H9 (cell line): ENCODE measurements around the gene GDPD2. TPM values are rescaled to one million over a fixed set of nuclear protein-coding genes. Genes with fewer than 3 reads are reported as not detected.

Source experiments
- DNase-seq: peaks from one replicate; pipeline ENCODE4 v3.0.0-alpha.2; 2017
- H2AFZ ChIP-seq: one replicate; pipeline ENCODE4 v1.6.1; 2013; ENCODE audit warnings: mild to moderate bottlenecking, low read length, control low read depth, moderate library complexity
- H2AK5ac ChIP-seq: 2 replicates; pipeline ENCODE4 v1.6.1; 2013; ENCODE audit warnings: low read length, control low read depth, mixed read lengths; ENCODE audit not compliant: insufficient read length
- H2BK120ac ChIP-seq: one replicate; pipeline ENCODE4 v1.6.1; 2013; ENCODE audit warnings: low read depth, mild to moderate bottlenecking, low read length, control low read depth, inconsistent platforms; ENCODE audit not compliant: poor library complexity, severe bottlenecking
- H2BK12ac ChIP-seq: 2 replicates; pipeline ENCODE4 v1.6.1; 2013; ENCODE audit warnings: low read length, control low read depth, mixed read lengths, low read depth; ENCODE audit not compliant: insufficient read length
- H2BK15ac ChIP-seq: 2 replicates; pipeline ENCODE4 v1.6.1; 2013; ENCODE audit warnings: low read depth, low read length, control low read depth
- H2BK20ac ChIP-seq: one replicate; pipeline ENCODE4 v1.6.1; 2013; ENCODE audit warnings: low read depth, mild to moderate bottlenecking, low read length, control low read depth, inconsistent platforms; ENCODE audit not compliant: poor library complexity, severe bottlenecking
- H2BK5ac ChIP-seq: 2 replicates; pipeline ENCODE4 v1.6.1; 2013; ENCODE audit warnings: low read length, control low read depth, mixed read lengths; ENCODE audit not compliant: insufficient read length
- H3K14ac ChIP-seq: 2 replicates; pipeline ENCODE4 v1.6.1; 2013; ENCODE audit warnings: low read length, control low read depth; ENCODE audit not compliant: insufficient read depth
- H3K18ac ChIP-seq: 2 replicates; pipeline ENCODE4 v1.6.1; 2013; ENCODE audit warnings: low read depth, mild to moderate bottlenecking, mixed read lengths, low read length, control low read depth; ENCODE audit not compliant: insufficient read length
- H3K23ac ChIP-seq: 2 replicates; pipeline ENCODE4 v1.6.1; 2013; ENCODE audit warnings: low read length, control low read depth, mixed read lengths, low read depth; ENCODE audit not compliant: insufficient read length
- H3K23me2 ChIP-seq: 2 replicates; pipeline ENCODE4 v1.6.1; 2013; ENCODE audit warnings: low read depth, mild to moderate bottlenecking, mixed read lengths, low read length, control low read depth; ENCODE audit not compliant: insufficient read length, poor library complexity, severe bottlenecking
- H3K27ac ChIP-seq: 2 replicates; pipeline ENCODE4 v1.5.1; 2013; ENCODE audit warnings: low read length, control low read depth, mixed read lengths, low read depth; ENCODE audit not compliant: insufficient read length
- H3K27me3 ChIP-seq: 2 replicates; pipeline ENCODE4 v1.6.1; 2013; ENCODE audit warnings: low read length, control low read depth, inconsistent platforms; ENCODE audit not compliant: insufficient read depth
- H3K4ac ChIP-seq: 2 replicates; pipeline ENCODE4 v1.6.1; 2013; ENCODE audit warnings: low read depth, mild to moderate bottlenecking, control low read depth, inconsistent platforms, low read length, moderate library complexity
- H3K4me1 ChIP-seq: 2 replicates; pipeline ENCODE4 v1.6.1; 2013; ENCODE audit warnings: low read length, control low read depth, inconsistent platforms; ENCODE audit not compliant: insufficient read depth
- H3K4me2 ChIP-seq: 2 replicates; pipeline ENCODE4 v1.6.1; 2013; ENCODE audit warnings: low read length, control low read depth, mixed read lengths; ENCODE audit not compliant: insufficient read length, insufficient read depth
- H3K56ac ChIP-seq: 2 replicates; pipeline ENCODE4 v1.6.1; 2013; ENCODE audit warnings: low read depth, mild to moderate bottlenecking, mixed read lengths, low read length, control low read depth; ENCODE audit not compliant: insufficient read length
- H3K79me1 ChIP-seq: 2 replicates; pipeline ENCODE4 v1.6.1; 2013; ENCODE audit warnings: low read depth, mild to moderate bottlenecking, moderate library complexity, low read length, control low read depth, inconsistent platforms; ENCODE audit not compliant: insufficient read depth, poor library complexity, severe bottlenecking
- H3K79me2 ChIP-seq: 2 replicates; pipeline ENCODE4 v1.6.1; 2013; ENCODE audit warnings: low read length, control low read depth, inconsistent platforms; ENCODE audit not compliant: insufficient read depth
- H3K9ac ChIP-seq: 2 replicates; pipeline ENCODE4 v1.6.1; 2013; ENCODE audit warnings: low read length, control low read depth, mixed read lengths; ENCODE audit not compliant: insufficient read length; ENCODE audit errors: extremely low read depth
- H3K9me3 ChIP-seq: one replicate; pipeline ENCODE4 v1.6.1; 2013; ENCODE audit warnings: low read depth, low read length, inconsistent platforms; ENCODE audit not compliant: control insufficient read depth
- H3T11ph ChIP-seq: one replicate; pipeline ENCODE4 v1.6.1; 2013; ENCODE audit warnings: mild to moderate bottlenecking, low read length, control low read depth, inconsistent platforms
- H4K20me1 ChIP-seq: one replicate; pipeline ENCODE4 v1.6.1; 2013; ENCODE audit not compliant: control insufficient read depth, insufficient read length, insufficient read depth
- H4K5ac ChIP-seq: 2 replicates; pipeline ENCODE4 v1.6.1; 2013; ENCODE audit warnings: low read depth, mild to moderate bottlenecking, mixed read lengths, low read length, control low read depth; ENCODE audit not compliant: insufficient read length
- H4K8ac ChIP-seq: replicated peaks from 2 replicates; pipeline ENCODE4 v1.6.1; 2013; ENCODE audit warnings: low read length, control low read depth, mixed read lengths, low read depth; ENCODE audit not compliant: insufficient read length
- H4K91ac ChIP-seq: 2 replicates; pipeline ENCODE4 v1.6.1; 2013; ENCODE audit warnings: low read depth, mild to moderate bottlenecking, moderate library complexity, mixed read lengths, low read length, control low read depth; ENCODE audit not compliant: insufficient read length
- H3K27ac Mint-ChIP-seq, 3 experiments: 2 replicates in 2 of 3; 3 replicates in 1 of 3; pipeline ENCODE4 v1.8.0; 2020 to 2021; ENCODE audit warnings: mixed read lengths in 3 of 3, mild to moderate bottlenecking in 1 of 3, moderate library complexity in 1 of 3
- H3K27me3 Mint-ChIP-seq: 2 replicates; pipeline ENCODE4 v1.8.0; 2021; ENCODE audit warnings: low read depth, mild to moderate bottlenecking, moderate library complexity, mixed read lengths
- H3K36me3 Mint-ChIP-seq, 3 experiments: 2 replicates in 2 of 3; 3 replicates in 1 of 3; pipeline ENCODE4 v1.8.0; 2020 to 2021; ENCODE audit warnings: low read depth in 3 of 3, mixed read lengths in 3 of 3; ENCODE audit not compliant: insufficient read depth in 1 of 3
- H3K4me1 Mint-ChIP-seq, 2 experiments: 2 replicates each; pipeline ENCODE4 v1.8.0; 2020; ENCODE audit warnings: mixed read lengths in 2 of 2
- H3K4me3 Mint-ChIP-seq, 2 experiments: 2 replicates in 1 of 2; 3 replicates in 1 of 2; pipeline ENCODE4 v1.8.0; 2020 to 2021; ENCODE audit warnings: mild to moderate bottlenecking in 2 of 2, mixed read lengths in 2 of 2, moderate library complexity in 1 of 2
- H3K9me3 Mint-ChIP-seq, 2 experiments: 2 replicates in 1 of 2; 3 replicates in 1 of 2; pipeline ENCODE4 v1.8.0; 2020; ENCODE audit warnings: mild to moderate bottlenecking in 2 of 2, mixed read lengths in 2 of 2, moderate library complexity in 1 of 2
- WGBS: extraction: QIAGEN DNeasy Blood & Tissue Kit; methylation state at CpG from one replicate; pipeline ENCODE4 v1.1.7; 2013; ENCODE audit warnings: missing lambda C conversion rate, low lambda C conversion rate, mixed read lengths; ENCODE audit not compliant: insufficient read length; ENCODE audit errors: extremely low coverage; 5-methylcytosine and 5-hydroxymethylcytosine counted together
- total RNA-seq: library from RNA; stranded (reverse); gene quantifications from 2 replicates; pipeline ENCODE4 v1.2.1, GENCODE V29; 2021
- TF ChIP-seq, protein P1 (sequence below): fragments of 200-600 bp; sonication (generic); conservative IDR thresholded peaks from 3 replicates; pipeline ENCODE4 v1.8.0; 2021; ENCODE audit warnings: antibody characterized with exemption, mild to moderate bottlenecking

GDPD2 gene
- total RNA-seq, 1 experiment from 2014 or later, result 13.9 TPM

DNA sequence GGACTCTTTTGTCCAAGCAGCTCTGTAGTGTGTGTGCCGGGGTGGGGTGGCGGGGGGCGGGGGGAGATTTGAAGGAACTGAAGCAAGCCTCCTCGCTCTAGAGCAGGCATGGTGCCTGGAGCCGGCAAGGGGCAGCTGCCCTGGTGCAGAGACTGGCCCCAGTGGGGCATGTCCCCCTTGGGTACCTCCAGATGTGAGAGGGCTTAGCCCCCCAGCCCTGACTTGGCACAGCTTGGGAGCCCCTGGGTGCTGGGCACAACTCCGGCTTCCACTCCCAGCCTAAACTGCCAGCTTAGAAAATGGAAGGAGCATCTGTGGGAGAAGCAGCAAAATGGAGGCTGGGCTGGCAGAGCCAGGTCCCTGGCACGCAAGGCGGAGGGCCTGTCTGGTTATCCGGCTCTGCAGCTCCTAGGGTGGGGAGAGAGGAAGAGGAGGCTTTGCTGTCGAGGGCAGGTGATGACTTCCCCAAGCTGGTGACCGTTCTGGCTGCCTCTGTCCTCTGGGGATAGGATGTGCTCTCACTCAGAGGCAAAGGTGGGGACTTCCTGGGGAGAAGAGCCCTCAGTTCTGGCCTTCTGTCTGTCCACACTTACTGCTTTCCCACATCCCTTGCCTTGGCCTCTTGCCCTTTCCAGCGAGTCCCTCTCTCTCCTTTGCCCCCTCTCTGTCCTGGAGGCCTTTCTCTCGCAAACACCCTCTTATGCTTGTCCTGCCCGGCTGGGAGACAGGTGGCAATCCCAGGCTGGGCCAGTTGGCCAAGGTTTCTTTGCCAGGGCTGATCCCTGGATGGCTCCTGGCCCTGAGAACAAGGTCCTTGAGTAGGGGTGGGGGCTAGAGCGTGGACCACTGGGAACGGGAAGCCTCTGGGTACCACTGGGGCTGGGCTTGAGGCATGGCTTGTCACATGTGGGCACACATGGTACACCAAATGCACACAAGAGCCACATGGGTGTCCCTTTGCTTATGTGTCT, 23.6 kb downstream of the GDPD2 start:
- Histone ChIP-seq H3K79me1 (no peaks in the 10 kb centered on the region), H2BK15ac (no peak overlapping the region), H3T11ph (no peak overlapping the region), H2AK5ac (no peak overlapping the region), H3K9ac (no peak overlapping the region), H3K4me2 (no peak overlapping the region), H4K91ac (no peak overlapping the region), H3K79me2 (no peaks in the 10 kb centered on the region), H3K27ac (no peak overlapping the region), H2BK12ac (no peak overlapping the region), H2AFZ (no peak overlapping the region), H3K18ac (no peak overlapping the region), H2BK20ac (no peak overlapping the region), H3K14ac (no peak overlapping the region; the same call in 1 of the 2 replicates), H2BK120ac (no peak overlapping the region), H4K20me1 (no peaks in the 10 kb centered on the region), H4K8ac (no peak overlapping the region), H4K5ac (no peak overlapping the region), H3K56ac (no peak overlapping the region), H2BK5ac (no peak overlapping the region), H3K9me3 (peaks cover 67% of the 10 kb centered on the region), H3K23me2 (no peaks in the 10 kb centered on the region), H3K4me1 (no peaks in the 10 kb centered on the region), H3K23ac (no peak overlapping the region), H3K4ac (no peak overlapping the region), H3K27me3 (peaks cover 2% of the 10 kb centered on the region; the same call in 1 of the 2 replicates)
- TF ChIP-seq, protein P1, sequence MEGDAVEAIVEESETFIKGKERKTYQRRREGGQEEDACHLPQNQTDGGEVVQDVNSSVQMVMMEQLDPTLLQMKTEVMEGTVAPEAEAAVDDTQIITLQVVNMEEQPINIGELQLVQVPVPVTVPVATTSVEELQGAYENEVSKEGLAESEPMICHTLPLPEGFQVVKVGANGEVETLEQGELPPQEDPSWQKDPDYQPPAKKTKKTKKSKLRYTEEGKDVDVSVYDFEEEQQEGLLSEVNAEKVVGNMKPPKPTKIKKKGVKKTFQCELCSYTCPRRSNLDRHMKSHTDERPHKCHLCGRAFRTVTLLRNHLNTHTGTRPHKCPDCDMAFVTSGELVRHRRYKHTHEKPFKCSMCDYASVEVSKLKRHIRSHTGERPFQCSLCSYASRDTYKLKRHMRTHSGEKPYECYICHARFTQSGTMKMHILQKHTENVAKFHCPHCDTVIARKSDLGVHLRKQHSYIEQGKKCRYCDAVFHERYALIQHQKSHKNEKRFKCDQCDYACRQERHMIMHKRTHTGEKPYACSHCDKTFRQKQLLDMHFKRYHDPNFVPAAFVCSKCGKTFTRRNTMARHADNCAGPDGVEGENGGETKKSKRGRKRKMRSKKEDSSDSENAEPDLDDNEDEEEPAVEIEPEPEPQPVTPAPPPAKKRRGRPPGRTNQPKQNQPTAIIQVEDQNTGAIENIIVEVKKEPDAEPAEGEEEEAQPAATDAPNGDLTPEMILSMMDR, result no peak
- Mint-ChIP-seq H3K9me3 (peaks cover 66 to 67% of the 10 kb centered on the region in 2 experiments), H3K4me3 (no peak overlapping the region; a peak in 1 of 5 replicates), H3K27ac (no peak overlapping the region), H3K27me3 (peaks cover 28% of the 10 kb centered on the region), H3K36me3 (peaks cover 0 to 4% (median 4%) of the 10 kb centered on the region in 3 experiments; a peak in 1 of 7 replicates), H3K4me1 (peaks cover 0 to 14% of the 10 kb centered on the region in 2 experiments; a peak in 2 of 4 replicates)
- WGBS, result no CpG with 5 or more reads among the region's 16 CpGs
- no peak for DNase-seq
